ENCODE measurements around the gene COL6A3. TPM values are rescaled to one million over a fixed set of nuclear protein-coding genes. Genes with fewer than 3 reads are reported as not detected.

The COL6A3 gene
- total RNA-seq, 1 donor from 2014 or later = 156 TPM

DNA sequence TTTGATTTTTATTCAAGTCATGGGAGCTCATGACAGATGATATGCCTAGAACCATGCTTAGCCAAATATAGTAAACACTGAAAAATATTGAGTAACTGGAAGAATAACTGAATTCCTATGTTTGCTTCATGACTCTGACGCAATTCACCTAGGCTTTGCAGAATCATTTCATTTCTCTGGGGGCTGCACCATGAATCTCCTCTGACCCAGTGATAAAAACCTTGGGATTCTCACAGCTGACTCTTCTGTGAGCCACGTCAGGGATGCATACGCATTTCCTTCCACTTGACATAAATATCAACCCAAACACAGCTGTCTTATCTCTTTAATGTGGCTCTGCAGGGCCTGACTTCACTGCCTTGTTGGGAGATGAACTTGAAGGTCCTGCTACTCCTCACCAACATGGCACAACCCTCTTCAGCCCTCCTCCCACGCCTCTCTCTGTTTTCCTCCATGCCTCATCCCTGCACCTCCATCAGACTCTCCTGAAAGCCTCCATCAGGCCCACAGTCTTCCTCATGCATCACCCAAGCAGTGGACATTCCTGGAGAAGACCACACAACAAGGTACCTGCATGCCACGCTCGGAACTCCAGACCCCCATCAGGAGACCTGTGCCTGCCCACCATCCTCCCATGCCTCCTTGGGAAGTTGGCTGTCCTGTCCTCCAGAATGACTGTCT lies 29.8 kb downstream of the COL6A3 start:
- intact Hi-C loops (cut with DNase I) = no loop called here
- Histone ChIP-seq H3K9me3 (no peaks in the 10 kb centered on the region), H3K4me3 (no peak overlapping the region), H3K27me3 (no peaks in the 10 kb centered on the region), H3K27ac (no peak overlapping the region), H3K36me3 (peaks cover 0 to 34% of the 10 kb centered on the region in 2 donors), H3K4me1 (no peaks in the 10 kb centered on the region)
- TF ChIP-seq, protein P1, sequence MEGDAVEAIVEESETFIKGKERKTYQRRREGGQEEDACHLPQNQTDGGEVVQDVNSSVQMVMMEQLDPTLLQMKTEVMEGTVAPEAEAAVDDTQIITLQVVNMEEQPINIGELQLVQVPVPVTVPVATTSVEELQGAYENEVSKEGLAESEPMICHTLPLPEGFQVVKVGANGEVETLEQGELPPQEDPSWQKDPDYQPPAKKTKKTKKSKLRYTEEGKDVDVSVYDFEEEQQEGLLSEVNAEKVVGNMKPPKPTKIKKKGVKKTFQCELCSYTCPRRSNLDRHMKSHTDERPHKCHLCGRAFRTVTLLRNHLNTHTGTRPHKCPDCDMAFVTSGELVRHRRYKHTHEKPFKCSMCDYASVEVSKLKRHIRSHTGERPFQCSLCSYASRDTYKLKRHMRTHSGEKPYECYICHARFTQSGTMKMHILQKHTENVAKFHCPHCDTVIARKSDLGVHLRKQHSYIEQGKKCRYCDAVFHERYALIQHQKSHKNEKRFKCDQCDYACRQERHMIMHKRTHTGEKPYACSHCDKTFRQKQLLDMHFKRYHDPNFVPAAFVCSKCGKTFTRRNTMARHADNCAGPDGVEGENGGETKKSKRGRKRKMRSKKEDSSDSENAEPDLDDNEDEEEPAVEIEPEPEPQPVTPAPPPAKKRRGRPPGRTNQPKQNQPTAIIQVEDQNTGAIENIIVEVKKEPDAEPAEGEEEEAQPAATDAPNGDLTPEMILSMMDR (IDR thresholded peaks at IDR 0.05) = no peak
- no peak for DNase-seq (ENCODE audit: low spot score in 2 of 2)

DNA sequence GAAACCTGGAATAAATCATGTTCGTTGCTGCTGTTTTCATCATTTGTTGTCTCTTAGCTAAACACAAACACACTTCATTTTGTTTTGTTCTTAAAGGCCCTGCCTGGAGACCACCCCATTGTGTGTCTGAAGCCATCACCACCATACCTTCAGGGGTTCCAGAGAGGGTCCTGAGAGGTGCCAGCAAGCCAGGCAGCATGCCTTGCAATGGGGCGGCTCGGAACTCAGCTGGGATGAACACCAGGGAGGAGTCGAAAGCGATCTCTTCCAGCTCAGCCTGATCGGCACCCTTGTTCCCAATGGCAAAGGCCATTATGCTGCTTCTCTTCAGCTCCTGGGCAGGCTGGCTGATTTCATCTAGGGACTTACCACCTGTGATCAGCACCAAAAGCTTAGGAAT lies 33.2 kb downstream of the COL6A3 start:
- Histone ChIP-seq H3K4me3 (no peak overlapping the region), H3K27me3 (no peaks in the 10 kb centered on the region), H3K9me3 (no peaks in the 10 kb centered on the region), H3K4me1 (no peaks in the 10 kb centered on the region), H3K27ac (no peak overlapping the region), H3K36me3 (peaks cover 3 to 45% of the 10 kb centered on the region in 2 donors)
- no peak for DNase-seq (ENCODE audit: low spot score in 2 of 2)
- intact Hi-C loops (cut with DNase I) = no loop called here
- TF ChIP-seq, protein P1 (IDR thresholded peaks at IDR 0.05) = no peak

DNA sequence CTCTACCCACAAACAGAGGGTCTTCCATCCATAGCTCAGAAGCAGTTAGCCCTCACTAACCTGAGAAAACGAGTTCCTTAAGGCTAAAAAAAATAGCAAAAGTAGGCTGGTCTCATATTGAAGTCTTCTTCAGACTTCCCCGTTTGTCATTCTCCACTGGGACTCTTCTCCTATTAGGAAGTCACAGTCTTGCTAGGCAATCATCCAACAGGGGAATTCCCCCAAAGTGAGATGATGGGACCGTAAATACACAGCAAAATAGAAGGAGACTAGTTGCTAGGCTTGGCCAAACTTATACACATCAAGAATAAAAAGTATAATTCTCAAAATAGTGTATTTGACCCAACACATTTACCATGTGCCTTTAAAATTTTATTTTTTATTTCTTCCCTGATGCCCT lies 34.3 kb downstream of the COL6A3 start:
- TF ChIP-seq, protein P1 (IDR thresholded peaks at IDR 0.05) = no peak
- Histone ChIP-seq H3K9me3 (no peaks in the 10 kb centered on the region), H3K27me3 (no peaks in the 10 kb centered on the region), H3K4me1 (no peaks in the 10 kb centered on the region), H3K36me3 (peaks cover 8 to 56% of the 10 kb centered on the region in 2 donors), H3K4me3 (no peak overlapping the region), H3K27ac (no peak overlapping the region)
- no peak for DNase-seq (ENCODE audit: low spot score in 2 of 2)
- intact Hi-C loops (cut with DNase I) = no loop called here

DNA sequence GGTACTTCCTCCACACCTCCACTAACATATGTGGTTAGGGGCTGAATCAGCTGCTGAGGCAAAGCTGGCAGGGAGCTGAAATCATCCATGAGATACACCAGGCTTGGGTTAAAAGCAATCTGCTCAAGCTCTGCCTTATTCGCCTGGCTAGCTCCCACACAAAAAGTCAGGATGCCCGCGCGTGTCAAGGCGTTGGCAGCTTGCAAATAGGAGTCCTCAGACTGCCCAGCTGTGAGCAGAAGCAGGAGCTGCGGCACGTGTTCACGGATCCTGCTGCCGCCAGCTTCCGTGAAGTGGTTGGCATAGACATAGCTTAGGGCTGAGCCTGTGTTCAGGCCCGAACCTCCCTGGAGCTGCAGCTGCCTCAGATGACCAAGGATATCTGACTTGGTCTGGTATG lies 35.3 kb downstream of the COL6A3 start:
- Histone ChIP-seq H3K9me3 (no peaks in the 10 kb centered on the region), H3K4me3 (no peak overlapping the region), H3K27ac (no peak overlapping the region), H3K27me3 (no peaks in the 10 kb centered on the region), H3K36me3 (peaks cover 14 to 66% of the 10 kb centered on the region in 2 donors), H3K4me1 (no peaks in the 10 kb centered on the region)
- intact Hi-C loops (cut with DNase I) = no loop called here
- no peak for DNase-seq (ENCODE audit: low spot score in 2 of 2)
- TF ChIP-seq, protein P1 (IDR thresholded peaks at IDR 0.05) = no peak

DNA sequence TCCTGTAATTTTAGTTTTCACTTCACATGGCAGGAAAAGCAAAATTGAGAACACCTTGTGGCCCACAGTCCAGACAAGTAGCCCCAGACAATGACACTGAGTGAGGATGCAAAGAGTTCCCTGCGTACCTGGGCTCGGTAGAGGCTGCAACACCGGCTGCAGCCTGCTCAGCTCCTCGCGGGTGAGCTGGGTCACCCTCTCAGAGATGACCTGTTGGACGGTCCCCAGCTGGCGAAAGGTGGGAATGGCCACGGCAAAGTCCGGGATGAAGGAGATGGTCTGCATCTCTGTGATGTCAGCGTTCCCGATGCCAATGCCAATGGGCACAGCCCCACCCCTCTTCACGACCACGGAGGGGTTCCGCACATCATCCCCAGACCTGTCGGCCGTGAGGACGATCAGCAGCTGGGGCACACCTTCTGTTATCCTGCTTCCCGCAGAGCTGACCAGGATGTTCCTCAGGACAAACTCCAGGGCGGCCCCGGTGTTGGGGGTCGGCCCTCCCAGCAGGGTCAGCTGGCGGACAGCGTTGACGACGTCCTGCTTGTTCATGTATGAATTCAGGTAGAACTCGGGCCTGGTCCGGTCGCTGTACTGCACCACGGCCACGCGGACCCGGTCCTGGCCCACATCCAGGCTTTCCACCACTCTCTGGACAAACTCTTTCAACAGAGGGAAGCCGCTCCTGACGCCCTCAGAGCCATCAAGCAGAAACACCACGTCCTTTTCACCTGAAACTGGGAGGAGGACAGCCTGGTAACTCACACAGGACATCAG lies 39.5 kb downstream of the COL6A3 start:
- H3K4me3 ChIP-seq = no peak overlapping the region
- TF ChIP-seq, protein P1 (IDR thresholded peaks at IDR 0.05) = no peak
- no peak for DNase-seq (ENCODE audit: low spot score in 2 of 2)
- H3K4me1 ChIP-seq = no peaks in the 10 kb centered on the region
- no peaks in the 10 kb centered on the region for H3K27me3 ChIP-seq
- intact Hi-C loops (cut with DNase I) = no loop called here
- H3K36me3 ChIP-seq = peaks cover 20 to 83% of the 10 kb centered on the region in 2 donors
- H3K9me3 ChIP-seq = no peaks in the 10 kb centered on the region
- no peak overlapping the region for H3K27ac ChIP-seq
